ENCODE results near the gene TMEM135.

- TF ChIP-seq, protein P1, sequence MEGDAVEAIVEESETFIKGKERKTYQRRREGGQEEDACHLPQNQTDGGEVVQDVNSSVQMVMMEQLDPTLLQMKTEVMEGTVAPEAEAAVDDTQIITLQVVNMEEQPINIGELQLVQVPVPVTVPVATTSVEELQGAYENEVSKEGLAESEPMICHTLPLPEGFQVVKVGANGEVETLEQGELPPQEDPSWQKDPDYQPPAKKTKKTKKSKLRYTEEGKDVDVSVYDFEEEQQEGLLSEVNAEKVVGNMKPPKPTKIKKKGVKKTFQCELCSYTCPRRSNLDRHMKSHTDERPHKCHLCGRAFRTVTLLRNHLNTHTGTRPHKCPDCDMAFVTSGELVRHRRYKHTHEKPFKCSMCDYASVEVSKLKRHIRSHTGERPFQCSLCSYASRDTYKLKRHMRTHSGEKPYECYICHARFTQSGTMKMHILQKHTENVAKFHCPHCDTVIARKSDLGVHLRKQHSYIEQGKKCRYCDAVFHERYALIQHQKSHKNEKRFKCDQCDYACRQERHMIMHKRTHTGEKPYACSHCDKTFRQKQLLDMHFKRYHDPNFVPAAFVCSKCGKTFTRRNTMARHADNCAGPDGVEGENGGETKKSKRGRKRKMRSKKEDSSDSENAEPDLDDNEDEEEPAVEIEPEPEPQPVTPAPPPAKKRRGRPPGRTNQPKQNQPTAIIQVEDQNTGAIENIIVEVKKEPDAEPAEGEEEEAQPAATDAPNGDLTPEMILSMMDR (IDR thresholded peaks at IDR 0.05): no peak
- no peak for TF ChIP-seq POLR2A (IDR thresholded peaks at IDR 0.05)
Observed at GRCh38 chr11:87258171-87258833, 220.6 kb downstream of the TMEM135 start.

All from transverse colon (tissue), 3 donors.